ENCODE measurements around the gene ATP7B.
"Not testable (repeated sequence)": the region's sequence is repeated elsewhere in the genome, so short reads cannot be mapped to it uniquely, and the experiment has no call there.

The ATP7B gene

GRCh38 chr13:51910508-51910907 is 100.7 kb downstream of the ATP7B start:
- TF ChIP-seq CTCF (conservative IDR thresholded peaks at IDR 0.05; ENCODE audit: low read length), result no peak
- no peak overlapping the region for H3K4me3 ChIP-seq (ENCODE audit: low read length)
- DNase-seq (ENCODE audit: low read depth), result no peak

- not testable (repeated sequence) for H3K4me3 ChIP-seq (ENCODE audit: low read length)
Observed at GRCh38 chr13:51909265-51909664, 102.0 kb downstream of the ATP7B start.

GRCh38 chr13:51907040-51907732 is 104.1 kb downstream of the ATP7B start:
- no peak overlapping the region for H3K4me3 ChIP-seq (ENCODE audit: low read length)
- no peak for TF ChIP-seq CTCF (conservative IDR thresholded peaks at IDR 0.05; ENCODE audit: low read length)
- DNase-seq (ENCODE audit: low read depth), result no peak

More at GRCh38 chr13:51909265-51909664, 102.0 kb downstream of the ATP7B start:
- not testable (repeated sequence) for DNase-seq (ENCODE audit: low read depth)

GRCh38 chr13:51906581-51906980 is 104.7 kb downstream of the ATP7B start:
- no peak for DNase-seq (ENCODE audit: low read depth)
- no peak overlapping the region for H3K4me3 ChIP-seq (ENCODE audit: low read length)
- no peak for TF ChIP-seq CTCF (conservative IDR thresholded peaks at IDR 0.05; ENCODE audit: low read length)

- no peak for TF ChIP-seq CTCF (conservative IDR thresholded peaks at IDR 0.05; ENCODE audit: low read length)
- H3K4me3 ChIP-seq (ENCODE audit: low read length), result no peak overlapping the region
- no peak for DNase-seq (ENCODE audit: low read depth)
Observed at GRCh38 chr13:51905787-51906186, 105.5 kb downstream of the ATP7B start.

GRCh38 chr13:51902776-51903175 is 108.5 kb downstream of the ATP7B start:
- no peak for DNase-seq (ENCODE audit: low read depth)
- TF ChIP-seq CTCF (conservative IDR thresholded peaks at IDR 0.05; ENCODE audit: low read length), result no peak
- H3K4me3 ChIP-seq (ENCODE audit: low read length), result no peak overlapping the region

GRCh38 chr13:51900471-51900870 is 110.8 kb downstream of the ATP7B start:
- H3K4me3 ChIP-seq (ENCODE audit: low read length), result no peak overlapping the region
- no peak for TF ChIP-seq CTCF (conservative IDR thresholded peaks at IDR 0.05; ENCODE audit: low read length)

More at GRCh38 chr13:51900471-51900870, 110.8 kb downstream of the ATP7B start:
- DNase-seq (ENCODE audit: low read depth), result no peak

Data from AG10803 (cell line).